Epidermal melanocyte (primary cell): ENCODE data around the gene PACS1.
"Not testable (repeated sequence)": the region's sequence is repeated elsewhere in the genome, so short reads cannot be mapped to it uniquely, and the experiment has no call there.

ENCODE experiments used
- DNase-seq: peaks from one replicate; pipeline ENCODE4 v3.0.0; 2011; ENCODE audit warnings: low spot score; ENCODE audit not compliant: insufficient read length

PACS1 gene

GRCh38 chr11:66075273-66075672 is 5.2 kb downstream of the PACS1 start:
- no peak for DNase-seq

- DNase-seq, result no peak
These were observed 6.5 kb downstream of the PACS1 start for GRCh38 chr11:66076561-66076960.

GRCh38 chr11:66077927-66078326 is 7.9 kb downstream of the PACS1 start:
- no peak for DNase-seq

GRCh38 chr11:66078949-66079348 is 8.9 kb downstream of the PACS1 start:
- not testable (repeated sequence) for DNase-seq

GRCh38 chr11:66080055-66080817 is 10.2 kb downstream of the PACS1 start:
- DNase-seq, result no peak

GRCh38 chr11:66081505-66081904 is 11.4 kb downstream of the PACS1 start:
- DNase-seq, result no peak

GRCh38 chr11:66082946-66083698 is 13.1 kb downstream of the PACS1 start:
- no peak for DNase-seq

GRCh38 chr11:66083767-66084166 is 13.7 kb downstream of the PACS1 start:
- DNase-seq, result no peak

GRCh38 chr11:66084821-66085475 is 14.9 kb downstream of the PACS1 start:
- DNase-seq, result no peak

- DNase-seq, result no peak
These were observed 17.3 kb downstream of the PACS1 start for GRCh38 chr11:66087148-66087908.

GRCh38 chr11:66089067-66089466 is 19.0 kb downstream of the PACS1 start:
- no peak for DNase-seq

- DNase-seq, result no peak
These were observed 20.2 kb downstream of the PACS1 start for GRCh38 chr11:66090288-66090687.

- DNase-seq, result not testable (repeated sequence)
These were observed 22.1 kb downstream of the PACS1 start for GRCh38 chr11:66092125-66092524.

- not testable (repeated sequence) for DNase-seq
These were observed 29.7 kb downstream of the PACS1 start for GRCh38 chr11:66099746-66100145.

GRCh38 chr11:66100272-66101065 is 30.4 kb downstream of the PACS1 start:
- no peak for DNase-seq

- no peak for DNase-seq
These were observed 31.0 kb downstream of the PACS1 start for GRCh38 chr11:66101066-66101464.

- no peak for DNase-seq
These were observed 34.1 kb downstream of the PACS1 start for GRCh38 chr11:66104057-66104638.

- no peak for DNase-seq
These were observed 36.9 kb downstream of the PACS1 start for GRCh38 chr11:66106786-66107599.
